Measurements from ENCODE around the gene ITGA8. TPM values are rescaled to one million over a fixed set of nuclear protein-coding genes. Genes with fewer than 3 reads are reported as not detected.

ITGA8 gene
- total and polyA plus RNA-seq, 9 donors: 3.5 to 58.0 (median 6.8) TPM

DNA sequence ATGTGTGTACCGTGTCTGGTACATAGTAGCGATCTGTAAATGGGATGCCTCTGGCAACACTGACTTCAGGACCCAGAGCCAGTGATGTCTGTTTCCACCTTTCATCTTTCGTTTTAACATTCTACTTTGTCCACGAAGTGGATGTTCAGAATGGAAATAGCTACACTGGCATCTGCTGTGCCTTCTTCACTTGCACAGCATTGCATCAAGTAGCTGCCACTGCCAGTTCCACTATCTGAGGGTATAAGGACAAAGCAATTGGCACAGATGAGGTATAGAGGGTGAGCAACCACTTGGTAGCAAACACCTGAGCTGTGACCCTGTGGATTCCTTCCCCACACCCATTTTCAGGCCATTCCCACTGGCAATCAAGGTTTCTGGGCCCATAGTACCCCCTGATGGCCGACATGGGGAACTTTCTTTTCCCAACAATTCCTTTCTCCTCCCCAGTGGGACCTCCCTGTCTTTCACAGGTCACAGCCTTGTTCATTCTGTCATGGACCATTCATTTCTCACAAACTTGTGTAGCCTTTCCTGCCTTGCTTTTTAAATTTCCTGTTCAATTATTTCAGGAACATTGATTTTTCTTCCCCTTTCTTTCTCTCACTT lies 4.0 kb downstream of the ITGA8 start:
- intact Hi-C loops (cut with DNase I): loop anchor here in 1 of 4 donors (10.0 kb wide), 1 partner anchor 131 kb away; no protein-coding TSS in a partner anchor
- H3K27me3 ChIP-seq: no peaks in the 10 kb centered on the region
- WGBS, 3 donors: 60 to 75% (median 60%) methylated on average over 5 of the region's 5 CpGs
- no peak overlapping the region for H3K4me3 ChIP-seq
- TF ChIP-seq, protein P1, sequence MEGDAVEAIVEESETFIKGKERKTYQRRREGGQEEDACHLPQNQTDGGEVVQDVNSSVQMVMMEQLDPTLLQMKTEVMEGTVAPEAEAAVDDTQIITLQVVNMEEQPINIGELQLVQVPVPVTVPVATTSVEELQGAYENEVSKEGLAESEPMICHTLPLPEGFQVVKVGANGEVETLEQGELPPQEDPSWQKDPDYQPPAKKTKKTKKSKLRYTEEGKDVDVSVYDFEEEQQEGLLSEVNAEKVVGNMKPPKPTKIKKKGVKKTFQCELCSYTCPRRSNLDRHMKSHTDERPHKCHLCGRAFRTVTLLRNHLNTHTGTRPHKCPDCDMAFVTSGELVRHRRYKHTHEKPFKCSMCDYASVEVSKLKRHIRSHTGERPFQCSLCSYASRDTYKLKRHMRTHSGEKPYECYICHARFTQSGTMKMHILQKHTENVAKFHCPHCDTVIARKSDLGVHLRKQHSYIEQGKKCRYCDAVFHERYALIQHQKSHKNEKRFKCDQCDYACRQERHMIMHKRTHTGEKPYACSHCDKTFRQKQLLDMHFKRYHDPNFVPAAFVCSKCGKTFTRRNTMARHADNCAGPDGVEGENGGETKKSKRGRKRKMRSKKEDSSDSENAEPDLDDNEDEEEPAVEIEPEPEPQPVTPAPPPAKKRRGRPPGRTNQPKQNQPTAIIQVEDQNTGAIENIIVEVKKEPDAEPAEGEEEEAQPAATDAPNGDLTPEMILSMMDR (IDR thresholded peaks at IDR 0.05): no peak
- TF ChIP-seq EP300 (IDR thresholded peaks at IDR 0.05): no peak
- H3K9me3 ChIP-seq: no peaks in the 10 kb centered on the region
- H3K36me3 ChIP-seq: no peaks in the 10 kb centered on the region
- H3K4me1 ChIP-seq (ENCODE audit: insufficient read depth): peaks cover 6% of the 10 kb centered on the region
- H3K27ac ChIP-seq: no peak overlapping the region
- DNase-seq: no peak

DNA sequence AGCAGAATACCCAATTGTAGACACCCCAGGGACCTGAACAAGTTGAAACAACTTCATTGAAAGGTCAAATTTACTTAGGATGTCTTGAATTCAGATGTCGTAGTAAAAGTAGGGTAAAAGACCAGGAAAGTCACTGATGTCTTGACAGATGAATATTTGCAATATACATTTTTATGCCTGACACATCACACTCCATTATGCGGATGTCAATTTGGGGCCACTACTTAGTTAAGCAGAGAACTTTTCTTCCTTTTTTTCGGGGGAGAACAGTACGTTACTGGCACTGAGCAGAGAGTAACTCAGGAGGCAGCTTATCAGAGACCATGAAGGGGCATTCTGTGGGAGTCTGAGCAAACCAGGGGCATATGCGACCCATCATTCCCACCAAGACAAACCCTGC lies 4.9 kb downstream of the ITGA8 start:
- 91 to 92% (median 92%) methylated on average over 5 of the region's 5 CpGs for WGBS, 3 donors
- Histone ChIP-seq H3K27me3 (no peaks in the 10 kb centered on the region), H3K4me3 (no peak overlapping the region), H3K9me3 (no peaks in the 10 kb centered on the region), H3K36me3 (no peaks in the 10 kb centered on the region), H3K27ac (no peak overlapping the region), H3K4me1 (ENCODE audit: insufficient read depth) (peaks cover 4% of the 10 kb centered on the region)
- intact Hi-C loops (cut with DNase I): loop anchor here in 1 of 4 donors (10.0 kb wide), 1 partner anchor 130 kb away; no protein-coding TSS in a partner anchor
- TF ChIP-seq, protein P1 (IDR thresholded peaks at IDR 0.05): no peak
- TF ChIP-seq EP300 (IDR thresholded peaks at IDR 0.05) (no peak), POLR2A (IDR thresholded peaks at IDR 0.05) (no peak)
- DNase-seq: no peak

DNA sequence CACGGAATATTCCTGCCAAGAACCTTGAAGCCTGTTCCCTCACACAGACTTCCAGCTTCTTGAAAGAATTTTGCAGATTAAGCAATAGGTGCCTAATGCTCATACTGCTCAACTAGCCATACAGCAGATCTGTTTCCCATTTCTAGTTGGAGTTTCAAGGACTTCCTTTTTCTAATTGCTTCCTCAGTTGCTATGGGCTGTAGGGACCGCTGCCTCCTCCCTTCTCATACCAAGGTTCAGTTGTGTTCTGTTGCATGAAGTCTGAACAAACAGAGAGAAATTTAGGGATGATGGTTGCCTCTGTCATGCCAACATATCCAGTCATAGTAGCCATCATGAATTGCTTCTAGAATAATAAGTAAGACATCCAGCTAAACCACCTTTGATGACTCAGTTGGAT lies 6.8 kb downstream of the ITGA8 start:
- H3K36me3 ChIP-seq: no peaks in the 10 kb centered on the region
- no peak overlapping the region for H3K27ac ChIP-seq
- H3K4me1 ChIP-seq (ENCODE audit: insufficient read depth): no peaks in the 10 kb centered on the region
- intact Hi-C loops (cut with DNase I): loop anchor here in 1 of 4 donors (10.0 kb wide), 1 partner anchor 128 kb away; no protein-coding TSS in a partner anchor
- H3K4me3 ChIP-seq: no peak overlapping the region
- 38 to 54% (median 50%) methylated on average over 2 of the region's 2 CpGs for WGBS, 3 donors
- H3K9me3 ChIP-seq: no peaks in the 10 kb centered on the region
- DNase-seq: no peak
- no peaks in the 10 kb centered on the region for H3K27me3 ChIP-seq
- TF ChIP-seq, protein P1 (IDR thresholded peaks at IDR 0.05): no peak
- TF ChIP-seq POLR2A (IDR thresholded peaks at IDR 0.05): no peak
- no peak for TF ChIP-seq EP300 (IDR thresholded peaks at IDR 0.05)

DNA sequence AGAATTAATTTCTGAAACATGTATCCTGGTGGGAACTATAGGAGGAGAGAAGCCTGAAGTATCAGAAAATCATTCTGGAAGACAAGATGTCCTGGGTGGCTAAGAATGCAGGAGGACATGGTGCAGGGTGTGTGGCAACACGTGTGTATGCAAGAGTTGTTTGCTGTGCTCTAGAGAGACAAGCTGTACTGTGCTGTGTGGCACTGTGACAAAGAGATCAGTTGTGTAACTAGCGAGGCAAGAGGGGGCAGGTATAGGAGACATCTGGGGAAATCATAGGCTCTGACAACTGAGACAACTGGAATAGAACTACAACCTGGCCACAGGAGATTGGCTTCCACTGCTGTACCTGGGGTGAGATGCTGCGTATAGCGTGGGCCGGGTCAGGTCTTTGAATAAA lies 9.3 kb downstream of the ITGA8 start:
- intact Hi-C loops (cut with DNase I): loop anchor here in 1 of 4 donors (10.0 kb wide), 1 partner anchor 126 kb away; no protein-coding TSS in a partner anchor
- H3K4me1 ChIP-seq (ENCODE audit: insufficient read depth): no peaks in the 10 kb centered on the region

More for the DNA sequence above, 9.3 kb downstream of the ITGA8 start:
- Histone ChIP-seq H3K27ac (no peak overlapping the region), H3K4me3 (no peak overlapping the region), H3K36me3 (no peaks in the 10 kb centered on the region), H3K27me3 (no peaks in the 10 kb centered on the region), H3K9me3 (no peaks in the 10 kb centered on the region)
- 88 to 92% (median 89%) methylated on average over 5 of the region's 5 CpGs for WGBS, 3 donors
- TF ChIP-seq, protein P1 (IDR thresholded peaks at IDR 0.05): no peak
- TF ChIP-seq POLR2A (IDR thresholded peaks at IDR 0.05): no peak
- TF ChIP-seq EP300 (IDR thresholded peaks at IDR 0.05): no peak
- DNase-seq: no peak

All from ovary (tissue), 9 donors.